ENCODE results near the gene HNRNPDL. TPM values are rescaled to one million over a fixed set of nuclear protein-coding genes. Genes with fewer than 3 reads are reported as not detected.

HNRNPDL gene
- total and polyA plus RNA-seq, 2 of the 13 experiments (the other 11 are each of a cell fraction or from before 2014, with no cell fraction given) = 167 to 414 TPM

DNA sequence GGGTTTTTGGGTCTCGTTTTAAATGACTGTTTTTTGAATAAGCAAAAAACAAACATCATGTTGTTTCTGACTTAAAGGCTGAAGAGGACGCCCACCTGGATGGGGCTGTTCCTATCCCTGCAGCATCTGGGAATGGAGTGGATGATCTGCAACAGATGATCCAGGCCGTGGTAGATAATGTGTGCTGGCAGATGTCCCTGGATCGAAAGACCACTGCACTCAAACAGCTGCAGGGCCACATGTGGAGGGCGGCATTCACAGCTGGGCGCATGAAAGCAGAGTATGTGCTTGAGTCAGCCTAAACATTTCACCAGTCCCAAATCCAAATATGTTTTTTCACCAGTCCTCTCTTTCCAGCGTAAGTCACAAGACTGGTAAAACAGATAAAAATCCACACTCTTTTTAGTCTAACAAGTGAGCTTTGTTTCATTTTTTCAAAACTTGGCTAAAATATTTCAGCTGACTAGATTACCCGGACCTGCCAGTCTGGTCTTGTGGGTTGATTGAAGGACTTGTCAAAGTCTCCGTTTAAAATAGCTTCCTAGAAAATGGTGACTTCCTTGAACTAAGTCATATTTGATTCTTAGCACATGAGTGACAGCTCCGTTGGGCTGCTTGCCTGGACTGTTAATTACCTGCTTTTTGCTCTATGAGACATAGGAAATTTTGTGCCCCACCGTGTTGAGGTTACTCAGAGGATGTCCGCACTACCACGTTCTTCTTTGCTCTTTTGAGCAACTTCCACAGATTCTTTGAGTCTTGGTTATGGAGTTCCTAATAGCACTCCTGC lies 20.9 kb upstream of the HNRNPDL start (continued):
- TF ChIP-seq, protein P1, sequence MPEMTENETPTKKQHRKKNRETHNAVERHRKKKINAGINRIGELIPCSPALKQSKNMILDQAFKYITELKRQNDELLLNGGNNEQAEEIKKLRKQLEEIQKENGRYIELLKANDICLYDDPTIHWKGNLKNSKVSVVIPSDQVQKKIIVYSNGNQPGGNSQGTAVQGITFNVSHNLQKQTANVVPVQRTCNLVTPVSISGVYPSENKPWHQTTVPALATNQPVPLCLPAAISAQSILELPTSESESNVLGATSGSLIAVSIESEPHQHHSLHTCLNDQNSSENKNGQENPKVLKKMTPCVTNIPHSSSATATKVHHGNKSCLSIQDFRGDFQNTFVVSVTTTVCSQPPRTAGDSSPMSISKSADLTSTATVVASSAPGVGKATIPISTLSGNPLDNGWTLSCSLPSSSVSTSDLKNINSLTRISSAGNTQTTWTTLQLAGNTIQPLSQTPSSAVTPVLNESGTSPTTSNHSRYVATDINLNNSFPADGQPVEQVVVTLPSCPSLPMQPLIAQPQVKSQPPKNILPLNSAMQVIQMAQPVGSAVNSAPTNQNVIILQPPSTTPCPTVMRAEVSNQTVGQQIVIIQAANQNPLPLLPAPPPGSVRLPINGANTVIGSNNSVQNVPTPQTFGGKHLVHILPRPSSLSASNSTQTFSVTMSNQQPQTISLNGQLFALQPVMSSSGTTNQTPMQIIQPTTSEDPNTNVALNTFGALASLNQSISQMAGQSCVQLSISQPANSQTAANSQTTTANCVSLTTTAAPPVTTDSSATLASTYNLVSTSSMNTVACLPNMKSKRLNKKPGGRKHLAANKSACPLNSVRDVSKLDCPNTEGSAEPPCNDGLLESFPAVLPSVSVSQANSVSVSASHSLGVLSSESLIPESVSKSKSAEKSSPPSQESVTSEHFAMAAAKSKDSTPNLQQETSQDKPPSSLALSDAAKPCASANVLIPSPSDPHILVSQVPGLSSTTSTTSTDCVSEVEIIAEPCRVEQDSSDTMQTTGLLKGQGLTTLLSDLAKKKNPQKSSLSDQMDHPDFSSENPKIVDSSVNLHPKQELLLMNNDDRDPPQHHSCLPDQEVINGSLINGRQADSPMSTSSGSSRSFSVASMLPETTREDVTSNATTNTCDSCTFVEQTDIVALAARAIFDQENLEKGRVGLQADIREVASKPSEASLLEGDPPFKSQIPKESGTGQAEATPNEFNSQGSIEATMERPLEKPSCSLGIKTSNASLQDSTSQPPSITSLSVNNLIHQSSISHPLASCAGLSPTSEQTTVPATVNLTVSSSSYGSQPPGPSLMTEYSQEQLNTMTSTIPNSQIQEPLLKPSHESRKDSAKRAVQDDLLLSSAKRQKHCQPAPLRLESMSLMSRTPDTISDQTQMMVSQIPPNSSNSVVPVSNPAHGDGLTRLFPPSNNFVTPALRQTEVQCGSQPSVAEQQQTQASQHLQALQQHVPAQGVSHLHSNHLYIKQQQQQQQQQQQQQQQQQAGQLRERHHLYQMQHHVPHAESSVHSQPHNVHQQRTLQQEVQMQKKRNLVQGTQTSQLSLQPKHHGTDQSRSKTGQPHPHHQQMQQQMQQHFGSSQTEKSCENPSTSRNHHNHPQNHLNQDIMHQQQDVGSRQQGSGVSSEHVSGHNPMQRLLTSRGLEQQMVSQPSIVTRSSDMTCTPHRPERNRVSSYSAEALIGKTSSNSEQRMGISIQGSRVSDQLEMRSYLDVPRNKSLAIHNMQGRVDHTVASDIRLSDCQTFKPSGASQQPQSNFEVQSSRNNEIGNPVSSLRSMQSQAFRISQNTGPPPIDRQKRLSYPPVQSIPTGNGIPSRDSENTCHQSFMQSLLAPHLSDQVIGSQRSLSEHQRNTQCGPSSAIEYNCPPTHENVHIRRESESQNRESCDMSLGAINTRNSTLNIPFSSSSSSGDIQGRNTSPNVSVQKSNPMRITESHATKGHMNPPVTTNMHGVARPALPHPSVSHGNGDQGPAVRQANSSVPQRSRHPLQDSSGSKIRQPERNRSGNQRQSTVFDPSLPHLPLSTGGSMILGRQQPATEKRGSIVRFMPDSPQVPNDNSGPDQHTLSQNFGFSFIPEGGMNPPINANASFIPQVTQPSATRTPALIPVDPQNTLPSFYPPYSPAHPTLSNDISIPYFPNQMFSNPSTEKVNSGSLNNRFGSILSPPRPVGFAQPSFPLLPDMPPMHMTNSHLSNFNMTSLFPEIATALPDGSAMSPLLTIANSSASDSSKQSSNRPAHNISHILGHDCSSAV (CRISPR knock-in tag; IDR thresholded peaks at IDR 0.05; ENCODE audit: borderline replicate concordance) = no peak
- TF ChIP-seq LCORL (IDR thresholded peaks at IDR 0.05) = no peak
- no peak for TF ChIP-seq LCORL (CRISPR knock-in tag; IDR thresholded peaks at IDR 0.05)
- TF ChIP-seq DMAP1 (CRISPR knock-in tag; IDR thresholded peaks at IDR 0.05) = no peak
- TF ChIP-seq EP300 (IDR thresholded peaks at IDR 0.05; ENCODE audit: low read depth in 2 of 2, low read length in 2 of 2) = no peak
- TF ChIP-seq EP300 (CRISPR knock-in tag; IDR thresholded peaks at IDR 0.05; ENCODE audit: borderline replicate concordance) = no peak
- TF ChIP-seq ZKSCAN5 (CRISPR knock-in tag; IDR thresholded peaks at IDR 0.05) = no peak
- TF ChIP-seq IRX3 (CRISPR knock-in tag; IDR thresholded peaks at IDR 0.05; ENCODE audit: borderline replicate concordance, low read depth) = no peak
- no peak for TF ChIP-seq YEATS4 (CRISPR knock-in tag; IDR thresholded peaks at IDR 0.05; ENCODE audit: borderline replicate concordance)
- TF ChIP-seq, protein P2, sequence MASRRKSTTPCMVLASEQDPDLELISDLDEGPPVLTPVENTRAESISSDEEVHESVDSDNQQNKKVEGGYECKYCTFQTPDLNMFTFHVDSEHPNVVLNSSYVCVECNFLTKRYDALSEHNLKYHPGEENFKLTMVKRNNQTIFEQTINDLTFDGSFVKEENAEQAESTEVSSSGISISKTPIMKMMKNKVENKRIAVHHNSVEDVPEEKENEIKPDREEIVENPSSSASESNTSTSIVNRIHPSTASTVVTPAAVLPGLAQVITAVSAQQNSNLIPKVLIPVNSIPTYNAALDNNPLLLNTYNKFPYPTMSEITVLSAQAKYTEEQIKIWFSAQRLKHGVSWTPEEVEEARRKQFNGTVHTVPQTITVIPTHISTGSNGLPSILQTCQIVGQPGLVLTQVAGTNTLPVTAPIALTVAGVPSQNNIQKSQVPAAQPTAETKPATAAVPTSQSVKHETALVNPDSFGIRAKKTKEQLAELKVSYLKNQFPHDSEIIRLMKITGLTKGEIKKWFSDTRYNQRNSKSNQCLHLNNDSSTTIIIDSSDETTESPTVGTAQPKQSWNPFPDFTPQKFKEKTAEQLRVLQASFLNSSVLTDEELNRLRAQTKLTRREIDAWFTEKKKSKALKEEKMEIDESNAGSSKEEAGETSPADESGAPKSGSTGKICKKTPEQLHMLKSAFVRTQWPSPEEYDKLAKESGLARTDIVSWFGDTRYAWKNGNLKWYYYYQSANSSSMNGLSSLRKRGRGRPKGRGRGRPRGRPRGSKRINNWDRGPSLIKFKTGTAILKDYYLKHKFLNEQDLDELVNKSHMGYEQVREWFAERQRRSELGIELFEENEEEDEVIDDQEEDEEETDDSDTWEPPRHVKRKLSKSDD (CRISPR knock-in tag; IDR thresholded peaks at IDR 0.05; ENCODE audit: low read depth) = no peak
- TF ChIP-seq ZNF550 (CRISPR knock-in tag; IDR thresholded peaks at IDR 0.05; ENCODE audit: borderline replicate concordance) = no peak
- TF ChIP-seq DR1 (CRISPR knock-in tag; IDR thresholded peaks at IDR 0.05) = no peak
- TF ChIP-seq TEAD3 (CRISPR knock-in tag; optimal IDR thresholded peaks at IDR 0.05; ENCODE audit: borderline replicate concordance) = no peak
- TF ChIP-seq FOXO1 (CRISPR knock-in tag; IDR thresholded peaks at IDR 0.05) = no peak
- TF ChIP-seq BRCA1 (CRISPR knock-in tag; IDR thresholded peaks at IDR 0.05) = no peak
- TF ChIP-seq ARNT (IDR thresholded peaks at IDR 0.05) = no peak
